NCI-H2171 (cell line): Measurements from ENCODE around the gene CDHR3.
A peak's percentile ranks its signal among the peaks of the same experiment; 100 is the strongest.

Experiments
- DNase-seq: peaks from one replicate; lab custom pipeline; 2025; lab: John Stamatoyannopoulos, UW

The CDHR3 gene

DNA sequence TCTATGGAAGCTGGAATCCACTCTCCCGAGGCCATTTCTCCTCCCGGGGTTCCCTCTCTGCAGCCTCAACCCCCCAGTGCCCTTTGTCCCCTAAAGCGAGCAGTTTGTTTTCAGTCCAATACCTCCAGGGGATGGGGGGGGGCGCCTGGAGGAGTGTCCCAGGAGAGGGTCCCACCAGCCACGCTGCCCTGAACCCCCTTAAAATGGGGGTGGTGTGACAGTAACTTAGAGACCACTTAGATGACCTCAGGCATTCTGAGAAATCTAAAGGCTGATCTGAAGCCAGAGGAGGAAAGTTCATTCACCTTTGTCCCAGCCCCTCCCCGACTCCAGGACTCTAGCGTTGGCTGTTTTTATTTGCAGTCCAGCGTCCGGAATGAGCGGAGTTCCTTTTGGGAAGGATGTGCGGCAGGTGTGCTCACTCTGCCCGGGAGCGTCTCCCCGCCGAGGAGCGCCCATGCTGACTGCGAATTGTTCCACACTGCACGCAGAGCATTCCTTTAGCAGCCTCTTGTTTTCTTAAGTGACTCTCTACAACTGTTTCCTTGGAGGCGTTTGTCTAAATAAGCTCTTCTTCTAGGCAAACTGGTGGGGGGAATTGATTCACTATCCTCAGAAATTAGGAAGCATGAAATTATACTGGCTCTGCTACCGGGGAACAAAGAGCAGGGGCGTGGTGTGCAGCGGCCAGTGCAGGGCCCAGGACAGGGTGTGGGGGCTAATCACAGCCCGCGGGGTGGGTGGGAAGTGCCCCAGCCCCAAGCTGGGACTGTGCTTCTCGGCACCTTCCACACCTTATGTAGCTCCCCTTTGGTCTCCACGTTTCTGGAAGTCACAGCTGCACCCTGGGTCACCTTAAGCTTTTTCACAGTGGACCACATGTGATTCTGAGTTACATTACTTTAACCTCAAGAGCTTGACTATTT, 102.8 kb downstream of the CDHR3 start:
- DNase-seq = no peak

DNA sequence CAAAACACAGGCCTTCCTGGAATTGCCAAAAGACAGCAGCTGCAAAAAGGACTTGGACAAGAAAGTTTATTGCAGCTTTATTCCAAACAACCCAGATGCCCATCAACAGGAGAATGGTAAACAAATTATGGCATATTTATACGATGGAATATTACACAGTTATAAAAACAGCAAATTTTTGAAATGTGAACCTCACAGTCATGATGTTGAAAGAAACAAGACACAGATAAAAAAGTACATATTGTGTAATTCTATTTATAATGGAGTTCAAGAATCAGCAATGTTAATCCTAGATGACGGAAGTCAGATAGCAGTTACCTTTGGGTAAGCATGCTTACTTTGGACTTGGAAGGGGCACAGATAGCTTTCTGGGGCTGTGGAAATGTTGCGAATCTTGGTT, 104.6 kb downstream of the CDHR3 start:
- DNase-seq = no peak

DNA sequence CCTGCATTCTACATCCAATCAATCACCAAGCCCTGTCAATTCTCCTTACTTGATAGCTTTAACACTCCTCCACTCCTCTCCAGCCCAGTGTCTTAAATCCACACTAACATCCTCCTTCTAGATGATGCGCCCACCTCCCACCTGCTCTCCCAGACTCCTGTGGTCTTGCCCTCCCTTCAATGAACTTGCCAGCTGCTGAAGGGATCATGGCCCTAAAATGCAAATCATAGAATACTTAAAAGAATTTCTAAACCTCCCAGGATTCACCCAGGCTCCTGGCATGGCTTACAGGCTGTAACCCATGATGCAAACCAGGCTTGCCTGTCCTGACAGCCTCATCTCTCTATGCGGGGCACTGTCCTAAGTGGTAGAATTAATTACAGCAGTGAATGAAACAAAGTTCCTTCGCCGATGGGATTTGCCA, 105.5 kb downstream of the CDHR3 start:
- DNase-seq = no peak

DNA sequence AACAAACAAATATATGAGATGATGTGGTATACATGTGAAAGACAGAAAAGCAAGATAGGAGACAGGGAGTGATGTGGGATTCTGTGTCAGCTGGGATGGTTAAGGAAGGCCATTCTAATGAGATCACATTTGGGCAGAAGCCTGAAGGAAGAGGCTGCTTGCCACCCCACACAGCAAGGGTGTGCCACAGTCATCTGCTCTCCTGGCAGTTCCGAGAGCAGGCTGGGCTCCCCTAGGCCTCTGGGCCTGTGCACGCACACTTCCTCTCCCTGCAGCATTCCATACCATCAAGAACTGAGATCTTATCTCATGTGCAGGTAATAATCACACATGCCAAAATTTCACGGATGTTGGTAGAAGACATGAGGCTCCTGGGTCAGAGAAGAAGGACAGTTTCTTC, 105.9 kb downstream of the CDHR3 start:
- DNase-seq = no peak

DNA sequence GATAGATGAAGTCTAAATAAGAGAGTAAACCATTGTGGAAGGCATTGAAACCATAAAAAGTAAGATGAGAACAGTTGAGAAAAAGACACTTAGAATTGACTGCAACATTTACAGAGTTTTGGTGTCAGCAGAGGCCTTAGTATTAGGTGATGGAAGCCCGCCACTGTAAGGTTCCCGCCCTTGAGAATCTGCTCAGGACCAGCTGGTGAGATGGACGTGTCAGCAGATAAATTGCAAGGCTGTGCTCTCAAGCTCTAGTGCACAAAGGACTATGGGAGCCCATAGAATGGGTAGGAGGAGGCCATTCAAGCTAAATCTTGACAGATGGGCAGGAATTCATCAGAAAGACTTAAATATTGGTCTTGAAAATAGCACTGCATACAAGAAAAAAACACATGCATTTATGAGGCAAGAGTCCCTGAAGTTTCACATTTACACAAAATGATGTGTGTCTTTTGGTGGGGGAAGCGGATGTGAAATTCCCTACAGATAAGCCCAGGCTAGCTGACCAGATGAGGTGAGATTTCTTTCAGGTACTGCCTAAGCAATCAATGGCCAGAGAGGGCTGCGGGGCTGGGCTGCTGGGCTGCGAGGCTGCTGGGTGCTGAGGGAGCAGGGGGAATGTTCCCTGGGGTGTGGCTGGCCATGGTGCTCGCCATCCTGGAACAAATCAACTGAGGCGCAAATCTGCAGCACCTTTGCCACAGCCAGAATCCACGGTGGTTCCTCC, 106.6 kb downstream of the CDHR3 start:
- DNase-seq = no peak

DNA sequence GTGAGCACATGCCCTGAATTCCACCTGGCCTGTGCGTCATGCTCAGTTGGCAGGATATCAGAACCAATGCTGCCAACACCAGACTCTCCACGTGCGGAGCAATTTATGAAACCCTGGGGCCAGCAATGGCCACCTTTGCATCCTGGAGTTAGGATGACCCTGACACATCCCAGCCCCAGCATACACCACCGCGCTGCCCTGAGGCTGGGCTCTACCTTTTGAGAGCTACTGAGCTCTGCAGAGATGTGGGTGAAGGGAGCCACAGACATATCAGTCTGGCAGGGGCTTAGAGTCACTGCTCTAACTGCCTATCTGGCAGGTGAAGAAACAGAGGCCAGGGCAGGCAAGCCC, 107.1 kb downstream of the CDHR3 start:
- DNase-seq = no peak

DNA sequence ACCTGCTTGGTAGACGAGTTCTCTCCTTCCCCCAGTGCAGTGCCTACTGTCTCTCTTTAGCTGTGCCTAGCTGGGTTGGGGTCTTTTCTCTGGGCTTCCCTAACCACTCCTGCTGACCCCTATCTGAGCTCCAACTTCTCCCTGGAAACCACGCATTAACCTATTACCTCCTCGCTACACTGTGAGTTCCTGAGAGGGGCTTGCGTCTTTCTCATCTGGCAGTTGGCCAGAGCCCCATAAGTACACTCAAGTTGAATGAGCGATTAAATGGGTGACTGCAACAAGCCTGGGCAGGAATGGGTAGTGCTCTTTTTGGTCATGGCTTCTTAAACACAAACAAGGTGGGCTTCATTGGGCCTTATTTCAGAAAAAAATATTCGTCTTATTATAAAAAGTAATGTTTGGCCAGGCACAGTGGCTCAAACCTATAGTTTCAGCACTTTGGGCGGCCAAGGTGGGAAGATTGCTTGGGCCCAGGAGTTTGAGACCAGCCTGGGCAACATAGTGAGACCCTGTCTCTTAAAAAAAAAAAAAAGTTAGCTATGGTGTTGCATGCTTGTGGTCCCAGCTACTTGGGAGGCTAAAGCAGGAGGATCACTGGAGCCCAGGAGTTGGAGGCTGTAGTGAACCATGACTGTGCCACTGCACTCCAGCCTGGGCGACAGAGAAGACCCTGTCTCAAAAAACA, 107.6 kb downstream of the CDHR3 start:
- peak; percentile 66 for DNase-seq

DNA sequence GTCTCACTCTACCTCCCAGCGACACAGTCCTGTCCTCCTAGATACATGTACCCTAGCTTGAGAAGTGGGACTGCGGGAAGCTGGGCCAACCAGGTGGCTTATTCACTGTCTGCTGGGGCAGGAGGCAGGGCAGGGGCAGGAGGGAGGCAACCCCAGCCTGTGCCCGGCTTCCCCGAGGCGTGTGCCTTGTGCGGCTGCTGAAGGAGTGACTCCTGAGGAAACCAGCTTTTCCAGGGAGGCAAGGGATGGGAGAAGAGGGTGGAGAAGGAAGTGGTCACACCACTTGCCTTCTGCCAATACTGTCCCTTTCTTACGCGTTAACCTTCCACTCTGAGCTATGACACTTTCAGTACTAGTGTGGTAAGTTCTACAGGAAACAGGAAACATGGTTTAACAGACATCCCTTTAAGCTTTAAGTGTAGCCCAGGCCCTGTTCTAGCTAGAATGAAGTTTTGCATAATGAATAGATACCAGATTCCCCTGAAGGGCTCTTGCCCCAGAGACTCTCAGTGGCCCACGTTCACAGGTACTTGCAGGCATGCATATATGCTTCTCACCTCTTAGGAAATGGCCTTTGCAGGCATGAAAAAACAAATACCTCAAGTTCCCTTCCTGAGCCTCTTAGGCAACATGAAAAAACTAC, 108.4 kb downstream of the CDHR3 start:
- no peak for DNase-seq

DNA sequence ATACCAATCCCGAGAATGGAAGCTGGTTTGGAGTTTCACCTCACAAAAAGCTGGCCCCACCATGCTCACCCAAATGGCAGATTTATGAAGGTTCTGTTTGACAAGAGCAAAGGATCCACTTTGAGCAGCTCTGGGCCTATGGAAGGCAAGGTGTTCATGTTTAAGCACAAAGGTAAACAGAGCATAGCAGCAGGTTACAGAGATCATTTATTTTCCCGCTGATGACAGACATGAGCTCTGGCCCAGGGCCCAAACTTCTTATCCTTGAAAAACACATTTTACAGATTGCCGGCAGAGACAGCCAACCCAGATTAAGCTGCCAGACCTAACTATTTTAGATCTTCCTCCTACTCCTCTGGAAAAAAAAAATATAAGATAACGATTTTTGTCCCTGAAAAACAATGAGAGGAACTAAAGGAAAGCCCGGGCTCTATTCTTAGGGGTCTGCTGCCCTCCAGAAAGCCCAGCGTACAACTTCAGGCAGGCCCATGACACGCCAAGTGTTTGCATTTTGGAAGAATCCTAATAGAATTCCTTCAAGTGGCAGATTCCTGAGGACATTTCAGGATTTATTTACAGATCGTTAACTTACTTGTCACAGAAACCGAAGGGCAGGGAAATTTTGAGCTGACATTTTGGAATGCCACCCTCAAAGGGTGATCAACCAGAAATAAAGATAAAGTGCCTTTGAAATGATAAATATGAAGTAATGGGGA, 109.1 kb downstream of the CDHR3 start:
- peak; percentile 84 for DNase-seq

DNA sequence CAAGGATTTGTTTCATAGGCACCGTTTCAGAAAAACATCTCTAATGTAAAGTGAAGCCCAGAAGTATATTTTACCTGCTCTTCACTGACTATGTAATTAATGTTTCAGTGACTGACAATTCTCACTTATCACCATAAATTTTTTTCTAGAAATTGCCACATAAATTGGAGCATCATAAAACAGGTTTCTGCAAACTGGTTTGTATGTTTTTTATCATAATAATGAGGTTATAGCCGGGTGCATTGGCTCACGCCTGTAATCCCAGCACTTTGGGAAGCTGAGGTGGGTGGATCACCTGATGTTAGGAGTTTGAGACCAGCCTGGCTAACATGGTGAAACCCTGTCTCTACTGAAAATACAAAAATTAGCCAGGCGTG, 109.6 kb downstream of the CDHR3 start:
- no peak for DNase-seq

DNA sequence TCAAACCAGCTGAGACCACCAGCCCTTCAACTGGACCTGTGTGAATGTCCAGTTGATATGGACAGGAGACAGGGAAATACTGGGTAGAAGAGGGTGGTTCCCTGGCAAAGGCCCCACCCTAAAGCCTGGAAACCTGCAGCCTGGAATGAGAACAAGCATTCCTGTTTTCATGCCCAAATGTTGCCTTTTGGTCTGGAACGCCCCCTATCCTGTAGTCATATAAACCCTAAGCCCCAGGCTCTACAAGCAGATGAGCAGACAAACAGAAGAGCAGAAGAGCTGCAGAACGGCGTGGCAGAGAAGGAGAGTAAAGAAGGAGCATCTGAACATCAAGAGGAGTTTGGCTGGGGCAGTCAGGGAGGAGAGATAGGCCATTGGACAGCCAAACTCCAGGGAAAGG, 110.6 kb downstream of the CDHR3 start:
- DNase-seq = no peak

DNA sequence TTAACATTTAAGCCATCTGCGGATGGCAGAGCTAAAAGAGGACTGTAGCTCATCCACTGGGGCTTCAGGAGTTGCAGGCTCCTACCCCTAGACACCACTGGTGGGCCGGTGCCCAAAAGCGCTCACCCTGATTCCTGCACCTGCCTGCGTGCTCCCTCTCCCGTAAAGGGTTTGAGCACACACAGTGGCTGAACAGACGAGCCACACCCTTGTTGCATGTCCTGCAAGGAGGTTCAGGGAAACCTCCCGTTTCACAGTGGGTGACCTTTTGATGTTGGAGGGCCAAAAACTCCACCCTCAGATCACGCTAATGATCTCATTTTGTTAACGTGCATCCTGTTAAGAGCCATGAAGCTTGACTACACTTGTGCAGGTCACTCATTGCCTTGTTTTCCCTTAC, 111.2 kb downstream of the CDHR3 start:
- DNase-seq = no peak

DNA sequence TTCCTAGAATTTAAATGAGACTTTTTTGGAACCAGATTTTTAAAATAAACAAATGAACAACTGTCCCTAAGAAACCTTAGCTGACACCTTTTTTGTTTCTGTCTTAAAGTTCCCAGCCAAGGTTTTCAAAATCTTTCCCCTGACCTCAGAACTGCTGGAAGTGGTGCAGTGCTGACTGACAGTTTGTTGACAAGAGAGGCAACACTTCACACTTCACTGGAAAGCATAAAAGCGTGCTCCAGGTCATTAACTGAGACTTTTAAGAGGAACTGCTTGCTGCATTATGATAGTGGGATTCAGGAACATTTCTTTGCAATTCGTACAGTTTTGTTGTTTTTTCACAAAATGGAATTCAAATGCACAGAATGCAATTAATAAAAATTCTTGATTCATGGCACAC, 112.9 kb downstream of the CDHR3 start:
- peak; percentile 30 for DNase-seq

DNA sequence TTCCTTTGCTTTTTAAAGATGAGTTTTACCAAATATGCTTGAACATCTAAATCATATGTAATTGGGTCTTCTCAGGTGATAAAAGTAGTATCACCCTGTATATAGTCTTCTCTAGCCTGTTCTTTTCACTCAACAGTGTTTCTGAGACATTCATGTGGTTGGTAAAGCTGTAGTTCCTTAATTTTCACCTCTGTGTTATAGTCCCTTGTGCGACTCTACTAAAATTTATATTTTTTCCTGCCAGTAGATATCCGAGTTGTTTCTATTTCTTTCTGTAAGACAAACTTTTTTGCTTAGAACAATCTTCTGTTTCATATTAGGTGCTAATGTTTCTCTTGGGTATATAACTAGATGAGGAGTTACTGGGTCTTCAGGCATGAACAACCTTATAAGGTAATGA, 113.5 kb downstream of the CDHR3 start:
- DNase-seq = no peak

DNA sequence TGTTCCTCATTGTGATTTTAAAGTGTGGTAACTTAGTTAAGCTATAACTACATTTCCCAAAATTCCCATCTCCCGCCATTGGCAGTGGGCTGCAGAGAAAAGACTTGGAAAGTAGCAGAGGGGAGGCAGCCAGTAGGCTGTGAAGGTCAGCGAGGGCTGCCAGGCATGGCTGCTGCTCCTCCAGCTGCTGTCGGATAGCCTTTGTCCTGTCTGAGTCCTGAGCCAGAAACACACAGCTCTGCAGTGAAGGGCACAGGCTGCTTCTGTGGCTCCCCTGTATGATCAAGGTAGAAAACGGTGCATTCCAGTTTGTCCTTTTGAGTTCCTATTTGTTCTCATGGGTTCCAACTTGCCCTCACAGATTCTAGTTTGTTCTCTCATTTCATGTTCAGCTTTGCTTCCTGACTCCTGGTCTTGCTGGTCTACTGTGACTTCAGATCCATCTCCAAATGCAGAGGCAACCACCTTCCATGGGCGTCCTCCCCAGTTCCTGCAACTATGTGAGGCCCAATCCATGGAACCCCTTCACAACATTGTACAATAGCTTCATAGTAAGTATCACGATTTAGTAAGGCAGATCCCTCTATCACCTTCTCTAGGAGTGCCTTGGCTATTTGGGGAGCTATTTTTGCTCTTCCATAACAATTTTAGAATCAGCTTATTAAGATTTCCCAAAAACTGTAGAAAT, 117.4 kb downstream of the CDHR3 start:
- no peak for DNase-seq

DNA sequence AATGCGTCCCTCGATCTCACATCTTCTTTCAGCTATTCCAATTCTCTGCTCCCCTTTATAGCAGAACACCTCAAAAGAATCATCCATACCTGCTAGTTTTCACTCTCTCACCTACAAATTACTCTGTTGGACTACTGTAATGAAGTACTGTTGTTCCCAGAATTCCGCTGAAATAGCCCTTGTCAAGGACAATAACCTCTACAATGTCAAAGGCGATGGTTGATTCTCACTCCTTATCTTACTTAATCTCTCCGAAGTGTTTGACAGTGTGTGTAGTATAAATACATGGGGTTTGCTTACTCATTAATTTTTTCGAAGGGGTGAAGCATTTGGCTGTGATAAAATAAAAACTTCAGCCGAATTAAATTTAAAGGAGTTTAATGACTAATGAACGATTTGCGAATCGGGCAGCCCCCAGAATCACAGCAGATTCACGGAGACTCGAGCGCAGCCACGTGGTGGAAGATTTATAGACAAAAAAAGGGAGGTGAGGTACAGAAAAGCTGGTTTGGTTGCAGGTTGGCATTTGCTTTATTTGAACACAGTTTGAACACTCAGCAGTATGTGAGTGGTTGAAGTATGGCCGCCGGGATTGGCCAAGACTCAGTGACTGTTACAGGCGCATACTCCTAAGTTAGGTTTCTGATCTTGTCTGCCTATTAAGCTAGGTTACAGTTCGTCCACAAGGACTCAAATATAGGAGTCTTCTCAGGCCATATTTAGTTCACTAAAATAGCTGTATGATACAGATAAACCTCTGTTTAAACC, 119.2 kb downstream of the CDHR3 start:
- DNase-seq = no peak
